GM08714 (cell line): ENCODE measurements around the gene SRPRB.

Experiments used
- H3K4me3 ChIP-seq: fragments of 200-500 bp; sonication (Bioruptor generic); 2 replicates; pipeline ENCODE4 v1.5.1; 2014; ENCODE audit warnings: mild to moderate bottlenecking, low read length, inconsistent platforms
- ZNF274 ChIP-seq: IDR thresholded peaks from 2 replicates; pipeline ENCODE4 v1.6.1; 2012; ENCODE audit warnings: mild to moderate bottlenecking, low read depth, low read length

The SRPRB gene

GRCh38 chr3:133869586-133869985, 64.0 kb downstream of the SRPRB start:
- no peak overlapping the region for H3K4me3 ChIP-seq
- no peak for TF ChIP-seq ZNF274

- no peak overlapping the region for H3K4me3 ChIP-seq
- TF ChIP-seq ZNF274: no peak
Observed at GRCh38 chr3:133870822-133871221, 65.2 kb downstream of the SRPRB start.
